IPS-15b (cell line): ENCODE data around the gene MRNIP.

Source experiments
- H3K27me3 ChIP-seq: one replicate; pipeline ENCODE4 v1.6.1; 2013; ENCODE audit warnings: low read length; ENCODE audit not compliant: control insufficient read depth, insufficient read depth
- H3K36me3 ChIP-seq: one replicate; pipeline ENCODE4 v1.6.1; 2013; ENCODE audit warnings: low read length; ENCODE audit not compliant: control insufficient read depth, insufficient read depth
- H3K4me1 ChIP-seq: one replicate; pipeline ENCODE4 v1.6.1; 2013; ENCODE audit warnings: mild to moderate bottlenecking, low read length; ENCODE audit not compliant: control insufficient read depth, insufficient read depth
- H3K4me3 ChIP-seq: one replicate; pipeline ENCODE4 v1.5.1; 2013; ENCODE audit warnings: low read depth, low read length
- H3K9ac ChIP-seq: one replicate; pipeline ENCODE4 v1.6.1; 2013; ENCODE audit warnings: low read depth, mild to moderate bottlenecking, low read length
- H3K9me3 ChIP-seq: one replicate; pipeline ENCODE4 v1.6.1; 2013; ENCODE audit warnings: mild to moderate bottlenecking, low read length; ENCODE audit not compliant: control insufficient read depth, insufficient read depth

The MRNIP gene

DNA sequence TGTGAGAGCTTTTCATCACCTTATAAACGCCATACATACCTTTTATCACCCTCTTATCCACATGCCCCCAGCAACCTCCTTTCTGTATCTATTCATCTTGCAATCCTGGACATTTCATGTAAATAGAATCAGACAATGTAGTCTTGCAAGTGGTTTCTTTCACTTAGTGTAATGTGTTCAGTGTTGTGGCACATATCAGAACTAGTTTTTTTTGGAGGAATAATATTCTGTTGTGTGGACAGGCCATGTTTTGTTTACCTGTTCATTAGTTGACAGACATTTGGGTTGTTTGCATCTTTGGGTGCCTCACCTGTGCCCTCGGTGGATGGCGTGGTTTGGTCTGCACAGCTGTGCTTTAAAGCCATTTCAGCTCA, 36.6 kb downstream of the MRNIP start:
- Histone ChIP-seq H3K9me3 (no peaks in the 10 kb centered on the region), H3K9ac (no peak overlapping the region), H3K36me3 (peaks cover 40% of the 10 kb centered on the region), H3K27me3 (no peaks in the 10 kb centered on the region), H3K4me1 (peaks cover 14% of the 10 kb centered on the region), H3K4me3 (peak overlapping the region; percentile 71)

DNA sequence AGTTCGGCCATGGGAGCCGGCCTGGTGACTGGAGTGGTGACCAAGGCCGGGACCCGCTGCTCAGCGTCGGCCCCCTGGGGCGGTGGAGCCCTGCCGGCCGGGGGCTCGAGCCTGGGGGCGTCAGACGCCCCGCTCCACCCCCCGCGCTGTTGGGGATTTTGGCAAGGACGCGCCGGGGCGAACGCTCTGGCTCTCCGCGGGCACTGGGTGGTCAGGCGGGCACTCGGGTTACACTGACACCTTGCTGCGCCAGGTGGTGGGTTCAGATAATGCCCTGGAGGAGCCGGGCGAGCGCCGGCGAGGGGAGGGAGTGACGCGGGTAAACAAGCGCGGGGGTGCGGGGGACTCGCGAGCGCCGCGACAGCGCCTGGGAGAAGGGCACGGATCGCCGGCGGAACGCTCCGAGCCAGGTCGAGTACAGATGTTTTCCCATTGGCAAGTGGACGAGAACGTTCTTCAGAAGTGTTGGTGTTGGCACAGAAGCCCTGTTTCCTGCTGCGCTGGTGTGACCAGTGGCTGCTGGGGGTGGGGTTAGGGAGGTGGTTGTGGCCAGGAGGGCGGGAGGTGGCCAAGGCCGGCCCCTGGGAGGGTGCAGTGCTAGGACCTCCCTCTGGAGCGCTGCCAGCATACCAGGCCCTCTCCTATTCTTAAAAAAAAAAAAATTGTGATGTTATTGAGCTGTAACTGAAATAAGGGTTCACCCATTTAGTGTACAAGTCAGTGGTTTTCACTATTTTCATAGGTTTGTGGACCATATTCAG, 37.1 kb downstream of the MRNIP start:
- H3K4me3 ChIP-seq = peak overlapping the region; percentile 71
- peak overlapping the region; percentile 81 for H3K9ac ChIP-seq
- peaks cover 14% of the 10 kb centered on the region for H3K4me1 ChIP-seq
- no peaks in the 10 kb centered on the region for H3K9me3 ChIP-seq
- H3K27me3 ChIP-seq = no peaks in the 10 kb centered on the region
- H3K36me3 ChIP-seq = peaks cover 38% of the 10 kb centered on the region

DNA sequence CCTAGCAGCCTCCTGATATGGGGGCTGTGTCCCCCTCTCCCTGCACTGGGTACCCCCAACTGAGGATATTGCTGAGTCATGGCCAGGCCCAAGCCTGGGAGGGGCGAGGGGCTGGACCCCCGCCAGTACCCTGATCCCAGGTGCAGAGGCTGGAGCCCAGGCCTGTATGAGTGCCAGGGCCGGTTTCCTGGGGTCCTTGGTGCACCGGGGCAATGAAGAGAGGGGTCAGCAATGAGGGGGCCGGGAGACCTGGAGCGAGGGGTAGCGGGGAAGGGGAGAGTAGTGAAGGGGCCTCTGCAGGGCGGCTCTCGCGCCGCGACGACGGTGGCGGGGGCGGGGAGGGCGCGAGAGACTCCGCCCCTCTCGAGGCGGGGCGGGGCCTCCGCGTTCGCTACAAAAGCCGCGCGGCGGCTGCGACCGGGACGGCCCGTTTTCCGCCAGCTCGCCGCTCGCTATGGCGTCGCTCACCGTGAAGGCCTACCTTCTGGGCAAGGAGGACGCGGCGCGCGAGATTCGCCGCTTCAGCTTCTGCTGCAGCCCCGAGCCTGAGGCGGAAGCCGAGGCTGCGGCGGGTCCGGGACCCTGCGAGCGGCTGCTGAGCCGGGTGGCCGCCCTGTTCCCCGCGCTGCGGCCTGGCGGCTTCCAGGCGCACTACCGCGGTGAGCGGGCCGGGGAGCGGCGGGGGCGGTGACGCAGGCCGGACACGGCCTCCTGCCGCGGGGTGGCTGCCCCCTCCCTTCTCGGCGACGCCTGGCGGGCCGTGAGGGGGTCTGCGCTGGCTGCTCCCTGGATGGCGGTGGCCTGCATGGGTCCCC, 37.9 kb downstream of the MRNIP start, which contains the start of gene SQSTM1:
SQSTM1 (plus strand) TSS at position 423 of the 815 bp plus-strand sequence; CDS start at position 455, 32 bp downstream.
- peak within 1 kb of the TSS; percentile 71 for H3K4me3 ChIP-seq
- H3K4me1 ChIP-seq = peaks cover 14% of the 10 kb centered on the region

DNA sequence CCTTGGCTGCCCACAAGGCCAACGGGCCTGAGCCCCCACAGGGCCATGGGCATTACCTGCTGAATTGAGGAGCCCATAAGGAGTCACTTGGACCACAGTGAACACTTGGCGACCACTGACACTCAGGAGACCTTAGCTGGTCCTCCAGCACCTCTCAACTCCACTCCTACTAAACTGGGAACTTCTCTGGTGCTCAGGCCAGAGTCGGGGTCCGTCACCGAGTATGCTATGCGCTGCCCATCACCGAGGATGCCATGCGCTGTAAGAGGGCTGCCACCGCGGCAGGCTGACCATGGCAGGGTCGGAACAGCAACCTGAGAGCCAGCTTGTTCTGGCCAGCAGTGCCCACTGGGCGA, 38.5 kb downstream of the MRNIP start:
- Histone ChIP-seq H3K4me3 (peak overlapping the region; percentile 45), H3K4me1 (peaks cover 14% of the 10 kb centered on the region), H3K9ac (peak overlapping the region; percentile 47), H3K36me3 (peaks cover 26% of the 10 kb centered on the region), H3K27me3 (no peaks in the 10 kb centered on the region), H3K9me3 (no peaks in the 10 kb centered on the region)

More for the DNA sequence above, 37.9 kb downstream of the MRNIP start, which contains the start of gene SQSTM1:
- H3K9me3 ChIP-seq = no peaks in the 10 kb centered on the region
- H3K36me3 ChIP-seq = peaks cover 32% of the 10 kb centered on the region
- no peaks in the 10 kb centered on the region for H3K27me3 ChIP-seq
- H3K9ac ChIP-seq = peak within 1 kb of the TSS; percentile 81

DNA sequence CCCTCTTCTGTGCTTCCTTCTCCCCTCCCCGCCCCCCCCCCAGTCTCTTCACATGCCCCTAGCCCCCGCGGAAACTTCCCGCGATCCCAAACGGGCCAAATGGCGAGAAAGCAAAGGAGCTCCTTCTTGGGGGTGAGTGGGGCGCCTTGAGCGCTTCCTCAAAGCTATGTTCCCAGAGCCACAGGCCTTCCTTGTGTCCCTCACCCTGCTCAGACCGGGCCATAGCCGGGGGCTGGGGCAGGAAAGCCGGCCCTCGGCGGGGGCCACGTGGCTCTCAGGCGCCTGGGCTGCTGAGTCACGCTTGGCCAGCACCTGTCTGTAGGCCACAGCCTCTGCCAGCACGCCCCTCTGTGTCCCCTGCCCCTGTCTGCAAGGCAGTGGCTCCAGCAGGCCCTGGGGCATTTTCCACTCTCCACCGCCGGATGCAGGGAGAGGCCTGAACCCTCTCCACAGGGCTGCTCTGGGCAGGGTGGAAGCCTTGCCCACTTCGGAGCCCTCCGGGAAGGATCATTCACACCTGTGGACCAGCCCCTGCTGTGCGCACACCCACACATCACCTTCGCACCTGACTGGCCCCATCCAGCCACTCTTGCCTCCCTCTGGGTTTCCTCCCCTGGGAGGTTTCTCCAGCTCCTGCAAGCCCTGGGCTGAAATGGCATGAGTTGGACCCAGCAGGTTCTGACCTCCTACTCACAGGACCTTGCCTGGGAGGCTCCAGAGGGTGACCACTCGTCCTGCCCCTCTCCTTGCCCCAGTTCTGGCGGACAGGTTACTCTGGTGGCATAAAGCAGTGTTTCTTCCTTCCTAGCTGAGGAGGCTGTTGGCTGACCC, 39.1 kb downstream of the MRNIP start:
- Histone ChIP-seq H3K4me3 (peak overlapping the region; percentile 45), H3K9ac (peak overlapping the region; percentile 47), H3K4me1 (peaks cover 14% of the 10 kb centered on the region), H3K27me3 (no peaks in the 10 kb centered on the region), H3K36me3 (peaks cover 20% of the 10 kb centered on the region), H3K9me3 (no peaks in the 10 kb centered on the region)

DNA sequence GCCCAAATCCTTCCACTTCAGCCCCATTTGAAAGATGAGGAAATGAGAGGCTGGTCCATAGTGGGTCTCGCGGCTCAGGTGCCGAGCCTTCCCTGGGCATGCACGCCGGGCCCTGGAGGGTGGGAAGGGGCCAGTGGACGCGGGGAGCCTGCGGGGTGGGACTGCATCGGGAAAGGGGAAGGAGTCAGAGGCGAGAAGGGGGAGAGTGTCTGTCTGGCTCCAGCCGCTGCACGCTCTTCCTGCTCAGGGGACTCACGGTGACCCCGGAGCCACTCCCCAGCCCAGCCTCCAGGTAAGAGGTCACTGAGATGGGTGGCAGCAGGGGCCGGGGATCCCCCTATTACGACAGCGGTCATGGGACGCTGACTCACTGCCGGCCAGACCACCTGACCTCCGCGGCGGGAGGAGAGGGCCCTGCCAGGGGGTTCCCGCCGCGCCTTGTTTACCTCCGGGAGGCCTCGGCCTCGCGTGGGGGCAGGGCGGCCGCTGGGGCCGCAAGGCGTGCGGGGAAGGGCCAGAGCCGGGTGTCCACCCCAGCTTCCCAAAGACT, 39.8 kb downstream of the MRNIP start:
- no peaks in the 10 kb centered on the region for H3K9me3 ChIP-seq
- no peaks in the 10 kb centered on the region for H3K27me3 ChIP-seq
- peaks cover 17% of the 10 kb centered on the region for H3K4me1 ChIP-seq
- H3K4me3 ChIP-seq = peak overlapping the region; percentile 61
- peak overlapping the region; percentile 70 for H3K9ac ChIP-seq
- peaks cover 13% of the 10 kb centered on the region for H3K36me3 ChIP-seq

DNA sequence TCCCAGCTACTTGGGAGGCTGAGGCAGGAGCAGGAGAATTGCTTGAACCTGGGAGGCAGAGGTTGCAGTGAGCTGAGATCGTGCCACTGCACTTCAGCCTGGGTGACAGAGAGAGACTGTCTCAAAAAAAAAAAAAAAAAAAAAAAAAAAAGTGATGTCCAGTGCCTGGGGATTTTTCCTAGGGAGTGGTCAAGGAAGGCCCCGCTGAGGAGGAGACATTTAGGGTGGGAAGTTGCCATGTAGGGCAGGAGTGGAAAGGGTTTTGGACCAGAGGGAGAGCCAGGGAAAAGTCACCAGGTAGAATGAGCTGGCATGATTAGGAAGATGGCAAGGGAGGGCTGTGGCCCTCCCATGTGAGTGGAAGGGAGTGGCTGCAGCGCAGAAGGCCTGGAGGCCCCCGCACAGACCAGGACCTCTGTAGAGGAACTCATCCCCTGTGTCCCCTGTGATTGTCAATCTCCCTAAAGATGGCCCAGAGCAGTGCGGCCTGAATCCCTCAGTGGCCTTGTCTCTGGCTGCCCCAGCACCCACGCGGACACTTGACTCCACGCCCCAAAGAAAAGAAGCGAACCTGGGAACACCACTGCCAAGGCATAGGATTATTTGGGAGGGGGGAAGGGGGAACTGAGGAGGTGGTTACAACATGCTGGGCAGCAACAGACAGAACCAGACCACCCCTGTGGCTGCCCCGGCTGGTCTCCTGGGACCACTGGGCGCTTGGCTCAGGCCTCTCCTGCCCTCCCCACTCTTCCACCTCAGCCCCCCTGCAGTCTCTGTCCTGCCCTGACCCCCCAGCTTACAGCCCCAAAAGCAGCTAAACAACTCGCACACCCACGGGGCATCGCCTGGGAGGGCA, 40.5 kb downstream of the MRNIP start:
- H3K4me3 ChIP-seq = peak overlapping the region; percentile 61
- peaks cover 17% of the 10 kb centered on the region for H3K4me1 ChIP-seq
- no peaks in the 10 kb centered on the region for H3K9me3 ChIP-seq
- peaks cover 9% of the 10 kb centered on the region for H3K36me3 ChIP-seq
- H3K27me3 ChIP-seq = no peaks in the 10 kb centered on the region
- H3K9ac ChIP-seq = peak overlapping the region; percentile 70

DNA sequence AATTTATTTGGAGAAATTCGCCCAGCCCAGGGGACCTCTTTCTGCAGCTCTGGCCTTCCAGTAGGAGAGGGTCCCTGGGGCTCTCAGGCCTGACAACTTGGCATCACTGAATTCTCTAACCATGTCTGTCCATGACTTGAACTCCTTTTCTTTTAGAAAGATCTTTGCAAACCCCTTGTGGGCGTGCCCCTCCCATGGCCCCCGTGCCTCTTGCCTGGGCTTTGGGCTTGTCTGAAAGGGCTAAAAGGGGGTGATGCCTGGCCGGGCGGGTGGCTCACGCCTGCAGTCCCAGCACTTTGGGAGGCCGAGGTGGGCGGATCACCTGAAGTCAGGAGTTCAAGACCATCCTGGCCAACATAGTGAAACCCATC, 41.2 kb downstream of the MRNIP start:
- H3K9ac ChIP-seq = no peak overlapping the region
- H3K4me3 ChIP-seq = peak overlapping the region; percentile 39
- peaks cover 12% of the 10 kb centered on the region for H3K4me1 ChIP-seq

DNA sequence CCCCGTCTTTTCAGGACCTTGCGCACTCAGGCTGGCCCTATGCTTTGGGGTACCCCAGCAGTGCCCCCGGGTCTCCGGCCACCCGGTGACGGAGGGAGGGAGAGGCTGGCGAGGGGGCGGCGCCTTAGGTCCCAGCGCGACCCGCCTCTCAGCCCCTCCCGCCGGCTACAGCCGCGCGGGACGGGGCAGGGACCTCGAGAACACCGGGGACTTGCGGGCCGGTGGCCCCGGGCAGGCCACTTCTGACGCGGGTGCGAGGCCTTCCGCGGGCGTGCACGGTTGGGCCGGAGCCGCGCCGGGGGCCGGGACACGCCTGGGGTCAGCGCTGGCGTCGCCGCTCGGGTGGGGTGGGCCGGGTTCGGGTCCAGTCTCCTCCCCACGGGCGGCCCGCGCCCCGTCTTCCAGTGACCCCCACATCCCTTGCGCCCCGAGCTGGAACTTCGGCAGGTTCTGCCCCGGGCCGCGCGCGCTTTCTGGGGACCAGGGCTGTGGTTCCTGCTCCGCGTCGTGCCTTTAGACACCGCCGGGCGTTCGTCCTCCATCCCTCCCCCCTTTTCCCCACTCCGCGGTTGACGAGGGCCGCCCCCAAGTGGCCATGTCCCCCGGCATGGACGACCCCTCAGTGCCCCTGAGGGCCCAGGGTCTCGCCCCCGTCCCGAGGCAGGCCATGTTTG, 41.7 kb downstream of the MRNIP start:
- no peaks in the 10 kb centered on the region for H3K9me3 ChIP-seq
- peak overlapping the region; percentile 39 for H3K4me3 ChIP-seq
- H3K27me3 ChIP-seq = no peaks in the 10 kb centered on the region
- no peak overlapping the region for H3K9ac ChIP-seq
- H3K36me3 ChIP-seq = peaks cover 9% of the 10 kb centered on the region
- H3K4me1 ChIP-seq = peaks cover 12% of the 10 kb centered on the region

More for the DNA sequence above, 41.2 kb downstream of the MRNIP start:
- Histone ChIP-seq H3K36me3 (peaks cover 4% of the 10 kb centered on the region), H3K9me3 (no peaks in the 10 kb centered on the region), H3K27me3 (no peaks in the 10 kb centered on the region)

DNA sequence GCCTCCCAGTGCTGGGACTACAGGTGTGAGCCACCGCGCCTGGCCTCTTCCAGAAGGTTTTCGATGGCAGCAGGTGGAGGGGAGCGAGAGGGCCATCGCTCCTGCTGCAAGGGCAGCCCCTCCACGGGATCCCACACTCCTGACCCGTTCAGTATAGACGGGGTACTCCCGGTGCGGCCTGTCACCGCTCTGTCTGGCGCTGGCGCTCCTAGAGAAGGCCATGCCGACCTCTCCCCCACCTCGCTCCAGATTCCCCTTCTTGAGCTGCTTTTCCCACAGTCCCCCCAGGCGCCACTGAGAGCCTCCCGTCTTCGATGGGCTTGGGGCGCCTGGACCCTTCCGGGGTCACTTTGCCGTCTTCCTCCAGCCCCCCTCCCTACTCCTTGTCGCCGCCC, 42.2 kb downstream of the MRNIP start:
- no peaks in the 10 kb centered on the region for H3K9me3 ChIP-seq
- H3K9ac ChIP-seq = no peak overlapping the region
- H3K27me3 ChIP-seq = no peaks in the 10 kb centered on the region
- H3K4me3 ChIP-seq = peak overlapping the region; percentile 39
- peaks cover 9% of the 10 kb centered on the region for H3K36me3 ChIP-seq
- H3K4me1 ChIP-seq = peaks cover 12% of the 10 kb centered on the region
